Activated T-helper 1 cell treated with anti-CD3 and anti-CD28 coated beads, Interleukin-2, amount 50 U/mL, for 16 hours (primary cell): ENCODE measurements around the gene BIRC3.
A peak's percentile ranks its signal among the peaks of the same experiment; 100 is the strongest.
"Not testable (repeated sequence)": the region's sequence is repeated elsewhere in the genome, so short reads cannot be mapped to it uniquely, and the experiment has no call there.

Experiments used
- DNase-seq, 2 donors: peaks; one replicate each; pipeline ENCODE4 v3.0.0-alpha.2; 2020; ENCODE audit warnings: low read depth in 1 of 2, low spot score in 1 of 2

The BIRC3 gene

GRCh38 chr11:102295045-102295444 lies 22.2 kb upstream of the BIRC3 start:
- DNase-seq = no peak

- DNase-seq = not testable (repeated sequence)
Measured at GRCh38 chr11:102296757-102297156, 20.5 kb upstream of the BIRC3 start.

GRCh38 chr11:102300837-102301236 lies 16.4 kb upstream of the BIRC3 start:
- DNase-seq = peak in 1 of 2 donors; percentile 50

- DNase-seq = no peak
Measured at GRCh38 chr11:102302241-102302640, 15.0 kb upstream of the BIRC3 start.

GRCh38 chr11:102304686-102305085 lies 12.6 kb upstream of the BIRC3 start:
- DNase-seq = no peak

- DNase-seq = no peak
Measured at GRCh38 chr11:102305352-102306047, 11.8 kb upstream of the BIRC3 start.

GRCh38 chr11:102306048-102306597 lies 11.2 kb upstream of the BIRC3 start:
- DNase-seq = peak in 1 of 2 donors; percentile 17

- no peak for DNase-seq
Measured at GRCh38 chr11:102306817-102307726, 10.2 kb upstream of the BIRC3 start.

GRCh38 chr11:102307727-102308038 lies 9.6 kb upstream of the BIRC3 start:
- DNase-seq = no peak

GRCh38 chr11:102309621-102310541 lies 7.4 kb upstream of the BIRC3 start:
- DNase-seq = no peak

GRCh38 chr11:102312667-102313066 lies 4.6 kb upstream of the BIRC3 start:
- no peak for DNase-seq

- no peak for DNase-seq
Measured at GRCh38 chr11:102313238-102313940, 3.9 kb upstream of the BIRC3 start.

GRCh38 chr11:102314784-102315183 lies 2.5 kb upstream of the BIRC3 start:
- no peak for DNase-seq

- no peak for DNase-seq
Measured at GRCh38 chr11:102316346-102316904, 859 bp upstream of the BIRC3 start.

GRCh38 chr11:102317768-102318103 lies 452 bp downstream of the BIRC3 start:
- no peak for DNase-seq

GRCh38 chr11:102318469-102318868 lies 1.2 kb downstream of the BIRC3 start:
- DNase-seq = peak; percentile 26 to 45

- no peak for DNase-seq
Measured at GRCh38 chr11:102319544-102319943, 2.3 kb downstream of the BIRC3 start.

- no peak for DNase-seq
Measured at GRCh38 chr11:102320188-102320587, 2.9 kb downstream of the BIRC3 start.

- no peak for DNase-seq
Measured at GRCh38 chr11:102320679-102321078, 3.4 kb downstream of the BIRC3 start.

GRCh38 chr11:102322560-102322959 lies 5.3 kb downstream of the BIRC3 start:
- DNase-seq = no peak
